Calu3 (cell line): Measurements from ENCODE around the gene PXT1. TPM values are rescaled to one million over a fixed set of nuclear protein-coding genes. Genes with fewer than 3 reads are reported as not detected.
"Not testable (repeated sequence)": the region's sequence is repeated elsewhere in the genome, so short reads cannot be mapped to it uniquely, and the experiment has no call there.

Experiments
- BruUV-seq: library from RNA; stranded (reverse); fragments of 400-500 nt; replicated peaks from 2 replicates; lab custom pipeline; 2021; lab: Mats Ljungman, UMichigan
- CTCF ChIA-PET: fragments of 300-600 bp; sonication (Branson Sonifier 250); formaldehyde crosslinking; loops from one replicate; lab custom pipeline; 2022; ENCODE audit warnings: antibody characterized with exemption; lab: Charles Lee
- DNase-seq: peaks from one replicate; pipeline ENCODE4 v3.0.0; 2022
- H3K27ac Mint-ChIP-seq: one replicate; pipeline ENCODE4 v1.8.0; 2022; ENCODE audit warnings: mixed read lengths; ENCODE audit not compliant: unreplicated experiment
- H3K27me3 Mint-ChIP-seq: one replicate; pipeline ENCODE4 v1.8.0; 2022; ENCODE audit warnings: mixed read lengths; ENCODE audit not compliant: unreplicated experiment
- H3K36me3 Mint-ChIP-seq: one replicate; pipeline ENCODE4 v1.8.0; 2022; ENCODE audit warnings: mild to moderate bottlenecking, moderate library complexity, mixed read lengths; ENCODE audit not compliant: insufficient read depth, unreplicated experiment
- H3K4me1 Mint-ChIP-seq: one replicate; pipeline ENCODE4 v1.8.0; 2022; ENCODE audit warnings: mild to moderate bottlenecking, low read depth, mixed read lengths; ENCODE audit not compliant: unreplicated experiment
- H3K4me3 Mint-ChIP-seq: one replicate; pipeline ENCODE4 v1.8.0; 2022; ENCODE audit warnings: mild to moderate bottlenecking, low read depth, moderate library complexity, mixed read lengths; ENCODE audit not compliant: unreplicated experiment
- H3K9me3 Mint-ChIP-seq: one replicate; pipeline ENCODE4 v1.8.0; 2022; ENCODE audit warnings: low read depth, mixed read lengths; ENCODE audit not compliant: unreplicated experiment
- CTCF ChIP-seq: fragments of 200-600 bp; IDR thresholded peaks from one replicate; pipeline ENCODE4 v1.8.0; 2022; ENCODE audit warnings: antibody characterized with exemption; ENCODE audit not compliant: unreplicated experiment
- intact Hi-C: fragments of 100-400 bp; cut with micrococcal nuclease; formaldehyde crosslinking; loops from one replicate; pipeline ENCODE4 v1.10.0; 2022; ENCODE audit not compliant: unreplicated experiment
- total RNA-seq: library from RNA; stranded (reverse); gene quantifications from 2 replicates; pipeline ENCODE4 v1.2.3, GENCODE V29; 2022

Gene PXT1
- total RNA-seq, 1 experiment from 2014 or later: 0.21 TPM

- CTCF ChIA-PET: interaction anchor here (0.8 to 1.4 kb wide), 5 partner anchors 22 to 226 kb away, joined by 3 to 7 read pairs (median 5); no protein-coding TSS in a partner anchor
- Mint-ChIP-seq H3K9me3 (no peaks in the 10 kb centered on the region), H3K27ac (no peak overlapping the region), H3K27me3 (no peaks in the 10 kb centered on the region), H3K4me1 (peaks cover 28% of the 10 kb centered on the region), H3K36me3 (no peaks in the 10 kb centered on the region), H3K4me3 (no peak overlapping the region)
- DNase-seq: peak; percentile 70
- BruUV-seq: no TSS peak
- intact Hi-C loops: no loop called here
- TF ChIP-seq CTCF: no peak
These were observed 77.8 kb downstream of the PXT1 start for GRCh38 chr6:36364669-36365479.

GRCh38 chr6:36364061-36364635 is 78.5 kb downstream of the PXT1 start:
- H3K27ac Mint-ChIP-seq, BruUV-seq, H3K4me3 Mint-ChIP-seq, intact Hi-C loops, H3K36me3 Mint-ChIP-seq, H3K27me3 Mint-ChIP-seq, H3K9me3 Mint-ChIP-seq, DNase-seq: not testable (repeated sequence)
- H3K4me1 Mint-ChIP-seq: peaks cover 35% of the 10 kb centered on the region
- CTCF ChIA-PET: interaction anchor here (0.8 to 6.2 kb wide), 4 partner anchors 22 to 62 kb away, joined by 3 to 31 read pairs (median 5); no protein-coding TSS in a partner anchor

- intact Hi-C loops, BruUV-seq: not testable (repeated sequence)
These were observed 79.3 kb downstream of the PXT1 start for GRCh38 chr6:36363371-36363752.

GRCh38 chr6:36362551-36363370 is 79.9 kb downstream of the PXT1 start:
- CTCF ChIA-PET: interaction anchor here (0.6 to 6.2 kb wide), 2 partner anchors 29 to 60 kb away, joined by 6 to 31 read pairs; no protein-coding TSS in a partner anchor
- H3K4me3 Mint-ChIP-seq: no peak overlapping the region
- no peaks in the 10 kb centered on the region for H3K36me3 Mint-ChIP-seq
- DNase-seq: no peak
- intact Hi-C loops: no loop called here
- H3K4me1 Mint-ChIP-seq: peaks cover 49% of the 10 kb centered on the region
- no peaks in the 10 kb centered on the region for H3K9me3 Mint-ChIP-seq
- TF ChIP-seq CTCF: no peak
- no peak overlapping the region for H3K27ac Mint-ChIP-seq
- H3K27me3 Mint-ChIP-seq: no peaks in the 10 kb centered on the region
- BruUV-seq: no TSS peak

More at GRCh38 chr6:36363371-36363752, 79.3 kb downstream of the PXT1 start:
- not testable (repeated sequence) for DNase-seq, H3K4me3 Mint-ChIP-seq, H3K27me3 Mint-ChIP-seq, H3K9me3 Mint-ChIP-seq, H3K36me3 Mint-ChIP-seq, H3K27ac Mint-ChIP-seq
- CTCF ChIA-PET: interaction anchor here (0.6 to 6.2 kb wide), 2 partner anchors 29 to 61 kb away, joined by 6 to 31 read pairs; no protein-coding TSS in a partner anchor
- H3K4me1 Mint-ChIP-seq: peaks cover 43% of the 10 kb centered on the region

- Mint-ChIP-seq H3K36me3 (no peaks in the 10 kb centered on the region), H3K9me3 (no peaks in the 10 kb centered on the region), H3K27ac (no peak overlapping the region), H3K4me1 (peaks cover 49% of the 10 kb centered on the region), H3K4me3 (no peak overlapping the region), H3K27me3 (no peaks in the 10 kb centered on the region)
- TF ChIP-seq CTCF: no peak
- CTCF ChIA-PET: interaction anchor here (1.3 to 6.2 kb wide), 3 partner anchors 59 to 237 kb away, joined by 5 to 31 read pairs (median 5); no protein-coding TSS in a partner anchor
- BruUV-seq: no TSS peak
- intact Hi-C loops: no loop called here
- DNase-seq: no peak
These were observed 81.6 kb downstream of the PXT1 start for GRCh38 chr6:36361071-36361470.
